AG04449 (cell line): ENCODE measurements around the gene PTPN23.

Experiments
- CTCF ChIA-PET: fragments of 350-600 bp; formaldehyde crosslinking; extraction: SDS; loops from one replicate; lab custom pipeline; 2021; ENCODE audit warnings: antibody characterized with exemption; lab: Yijun Ruan, JAX
- POLR2A ChIA-PET: fragments of 400-600, 350-600 bp; formaldehyde crosslinking; extraction: SDS; loops from one replicate; lab custom pipeline; 2020; ENCODE audit warnings: antibody characterized with exemption, inconsistent platforms; lab: Yijun Ruan, JAX
- DNase-seq: peaks from one replicate; pipeline ENCODE4 v3.0.0-alpha.2; 2010; ENCODE audit warnings: low read depth, low spot score
- H3K4me3 ChIP-seq: 2 replicates; pipeline ENCODE4 v1.5.1; 2011; ENCODE audit warnings: low read depth, mild to moderate bottlenecking, control low read depth, low read length
- CTCF ChIP-seq: IDR thresholded peaks from one replicate; pipeline ENCODE4 v1.5.1; 2011; ENCODE audit warnings: mild to moderate bottlenecking, moderate library complexity, low read length, control low read depth, inconsistent platforms; ENCODE audit not compliant: insufficient read depth; ENCODE audit errors: missing control alignments

Gene PTPN23

DNA sequence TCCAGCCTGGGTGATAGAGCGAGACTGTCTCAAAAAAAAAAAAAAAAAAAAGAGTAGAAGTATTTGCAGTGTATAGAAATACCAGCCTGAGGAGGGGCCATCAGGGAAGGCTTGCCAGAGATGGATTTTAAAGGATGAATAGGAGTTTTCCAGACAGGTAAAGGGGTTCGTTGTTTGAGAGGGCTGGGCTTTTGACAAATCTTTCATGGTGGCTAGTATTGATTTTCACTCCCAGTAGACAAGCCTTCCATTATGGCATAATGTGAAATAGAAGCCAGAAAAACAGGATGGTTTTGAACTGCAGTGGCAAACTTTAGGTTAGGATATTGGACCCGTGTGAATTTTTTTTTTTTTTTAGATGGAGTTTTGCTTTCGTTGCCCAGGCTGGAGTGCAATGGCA lies 3.6 kb downstream of the PTPN23 start:
- H3K4me3 ChIP-seq, result no peak overlapping the region
- no peak for TF ChIP-seq CTCF
- DNase-seq, result no peak
- ChIA-PET CTCF (no interaction called here), POLR2A (no interaction called here)

GRCh38 chr3:47385007-47385406 lies 4.2 kb downstream of the PTPN23 start:
- POLR2A ChIA-PET, result no interaction called here
- CTCF ChIA-PET, result no interaction called here
- no peak for DNase-seq

DNA sequence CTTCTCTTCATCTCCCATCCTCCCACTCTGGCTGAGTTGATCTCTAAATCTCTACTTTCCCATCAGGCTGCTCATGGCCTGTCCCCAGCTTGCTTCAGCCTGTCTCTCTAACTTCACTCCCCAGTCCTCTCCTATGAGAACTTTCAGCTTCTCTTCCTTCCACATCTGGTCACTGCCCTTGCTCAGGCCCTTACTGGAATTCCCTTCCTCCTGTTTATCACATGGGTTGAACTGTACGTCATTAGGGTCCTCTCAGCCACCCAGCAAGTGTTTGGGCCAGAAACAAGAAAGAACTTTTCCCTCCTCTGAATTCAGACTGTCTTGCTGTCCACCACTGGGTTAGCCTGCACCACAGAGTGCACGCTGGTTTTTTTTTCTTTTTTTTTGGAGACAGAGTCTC lies 5.0 kb downstream of the PTPN23 start:
- no peak for DNase-seq
- ChIA-PET CTCF (no interaction called here), POLR2A (no interaction called here)
- no peak overlapping the region for H3K4me3 ChIP-seq
- TF ChIP-seq CTCF, result no peak

More at GRCh38 chr3:47385007-47385406, 4.2 kb downstream of the PTPN23 start:
- no peak overlapping the region for H3K4me3 ChIP-seq
- no peak for TF ChIP-seq CTCF

DNA sequence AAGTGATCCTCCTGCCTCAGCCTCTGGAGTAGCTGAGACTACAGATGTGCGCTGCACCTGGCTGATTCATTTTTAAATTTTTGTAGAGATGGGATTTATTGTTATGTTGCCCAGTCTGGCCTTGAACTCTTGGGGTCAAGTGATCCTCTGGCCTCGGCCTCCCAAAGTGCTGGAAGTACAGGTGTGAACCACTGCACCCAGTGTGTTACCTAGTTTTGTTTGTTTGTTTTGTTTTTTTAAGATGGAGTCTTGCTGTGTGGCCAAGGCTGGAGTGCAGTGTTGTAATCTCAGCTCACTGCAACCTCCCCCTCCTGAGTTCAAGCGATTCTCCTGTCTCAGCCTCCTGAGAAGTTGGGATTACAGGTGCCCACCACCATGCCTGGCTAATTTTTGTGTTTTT lies 12.1 kb downstream of the PTPN23 start:
- no peak for DNase-seq
- TF ChIP-seq CTCF, result no peak
- ChIA-PET POLR2A (interaction anchor here (1.0 kb wide), 1 partner anchor 12 kb away, joined by 4 read pairs; the partner anchor contains the start of gene PTPN23), CTCF (interaction anchor here (2.1 kb wide), 1 partner anchor 12 kb away, joined by 6 read pairs; the partner anchor contains the start of gene PTPN23)
- no peak overlapping the region for H3K4me3 ChIP-seq

DNA sequence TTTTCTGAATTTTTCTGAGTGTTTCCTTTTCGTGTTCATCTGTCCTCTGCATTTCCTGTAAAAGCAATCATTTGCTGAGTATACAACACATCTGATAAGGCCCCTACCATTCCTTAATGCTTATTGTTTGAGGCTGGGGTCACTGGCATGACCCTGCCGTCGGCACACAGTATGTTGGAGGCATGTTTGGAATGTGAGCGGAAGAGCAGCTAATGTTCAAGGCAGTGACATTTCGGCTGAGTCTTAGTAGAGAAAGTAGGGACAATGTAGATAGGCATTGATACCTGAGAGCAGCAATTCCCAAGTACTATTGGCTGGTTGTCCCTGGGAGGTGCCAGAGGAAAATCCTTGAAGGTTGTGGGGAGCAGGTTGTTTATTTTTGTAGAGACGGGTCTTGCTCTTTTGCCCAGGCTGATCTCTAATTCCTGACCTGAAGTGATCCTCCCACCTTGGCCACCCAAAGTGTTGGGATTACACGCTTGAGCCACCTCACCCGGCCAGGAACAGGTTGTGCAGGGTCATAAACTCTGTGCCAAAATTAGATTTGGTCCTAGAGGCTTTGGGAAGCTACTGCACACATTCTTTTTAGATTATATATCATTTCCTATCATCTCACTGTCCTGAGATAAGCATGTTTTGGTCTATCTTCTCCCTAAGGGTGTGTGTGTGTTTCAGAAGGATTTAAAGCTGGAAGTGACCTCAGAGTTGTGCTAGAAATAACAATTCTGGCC lies 13.5 kb downstream of the PTPN23 start:
- no peak for TF ChIP-seq CTCF
- no peak for DNase-seq
- ChIA-PET POLR2A (interaction anchor here (0.7 to 1.4 kb wide), 3 partner anchors 11 to 434 kb away, joined by 3 to 5 read pairs (median 3); partner anchors contain the start of gene PTPN23), CTCF (interaction anchor here (0.9 to 2.1 kb wide), 3 partner anchors 10 to 27 kb away, joined by 6 to 8 read pairs (median 6); partner anchors contain the start of gene PTPN23)
- H3K4me3 ChIP-seq, result no peak overlapping the region

DNA sequence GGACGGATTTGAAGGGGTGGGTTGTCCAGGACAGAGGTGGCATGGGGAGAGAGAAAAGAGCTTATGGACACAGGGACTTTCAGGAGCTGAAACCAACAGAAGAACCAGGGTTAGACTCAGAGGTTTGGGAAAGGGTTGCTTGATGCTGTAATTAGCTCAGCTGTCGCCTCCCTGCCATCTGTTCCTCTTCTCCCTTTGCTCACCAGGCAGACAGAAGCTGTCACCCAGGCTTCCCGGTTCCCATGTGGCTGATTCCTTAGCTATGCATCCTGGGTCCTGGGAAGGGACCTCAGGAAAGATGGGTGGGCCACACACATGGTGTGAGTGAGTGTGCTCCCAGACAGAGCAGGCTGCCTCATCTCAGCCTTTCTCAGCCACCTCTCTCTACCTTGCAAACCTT lies 14.1 kb downstream of the PTPN23 start:
- no peak overlapping the region for H3K4me3 ChIP-seq
- ChIA-PET POLR2A (interaction anchor here (0.7 to 1.4 kb wide), 3 partner anchors 11 to 433 kb away, joined by 3 to 5 read pairs (median 3); partner anchors contain the start of gene PTPN23), CTCF (interaction anchor here (0.9 to 2.1 kb wide), 3 partner anchors 9 to 26 kb away, joined by 6 to 8 read pairs (median 6); partner anchors contain the start of gene PTPN23)
- no peak for DNase-seq
- no peak for TF ChIP-seq CTCF
